ENCODE results near the gene GRM4. TPM values are rescaled to one million over a fixed set of nuclear protein-coding genes. Genes with fewer than 3 reads are reported as not detected.

Gene GRM4
- total and polyA plus RNA-seq, 10 of the 15 experiments (the other 5 are each of a cell fraction or from before 2014, with no cell fraction given): 0.01 to 0.31 (median 0.05) TPM; not detected in 2

DNA sequence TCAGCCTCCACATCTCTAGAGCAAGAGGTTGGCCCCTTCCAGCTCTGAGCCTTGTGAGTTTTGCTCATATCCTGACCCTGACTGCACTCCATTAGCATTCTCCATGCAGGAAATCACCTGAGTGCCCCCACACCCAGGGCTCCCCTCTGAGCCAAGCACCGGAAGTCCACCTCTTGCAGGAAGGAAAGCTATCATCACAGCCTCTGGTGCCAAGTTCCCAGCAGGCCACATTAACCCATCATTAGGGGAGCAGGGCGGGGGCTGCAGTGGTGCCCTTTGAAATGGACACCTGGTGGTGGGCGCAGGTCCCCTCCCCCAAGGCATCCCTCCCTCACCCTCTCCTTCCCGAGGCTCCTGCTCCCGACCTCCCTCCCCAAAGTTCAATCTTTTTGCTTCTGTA is 16.1 kb downstream of the GRM4 start (continued):
- TF ChIP-seq SP1 (IDR thresholded peaks at IDR 0.05; ENCODE audit: low read depth, low read length) (no peak), YBX1 (IDR thresholded peaks at IDR 0.05) (no peak), SREBF2 (IDR thresholded peaks at IDR 0.05; ENCODE audit: low read length) (no peak), HDAC6 (IDR thresholded peaks at IDR 0.05; ENCODE audit: unreplicated experiment) (no peak), CBX5 (IDR thresholded peaks at IDR 0.05; ENCODE audit: low read depth) (no peak), POLR2A (IDR thresholded peaks at IDR 0.05; ENCODE audit: low read depth, low read length) (no peak)

DNA sequence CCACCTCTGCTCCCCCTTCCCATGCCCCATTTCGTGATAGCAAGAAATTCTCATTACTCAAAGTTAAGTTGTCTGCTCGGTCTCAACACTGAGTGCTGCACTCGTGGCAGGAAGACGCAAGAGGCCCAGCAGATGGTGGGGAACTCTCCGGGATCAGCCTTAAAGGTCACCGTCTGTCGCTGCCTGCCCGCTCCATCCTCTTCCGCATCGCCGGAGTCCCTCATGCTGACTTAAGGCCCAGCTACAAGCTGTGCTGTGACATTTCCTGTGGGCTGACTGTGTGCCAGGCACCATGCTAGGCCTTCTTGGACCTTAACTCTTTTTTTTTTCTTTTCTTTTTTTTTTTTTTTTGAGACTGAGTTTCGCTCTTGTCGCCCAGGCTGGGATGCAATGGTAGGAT is 17.8 kb downstream of the GRM4 start:
- H3K36me3 ChIP-seq (ENCODE audit: control insufficient read depth in 2 of 2, insufficient read depth in 2 of 2, low read length in 1 of 2): no peaks in the 10 kb centered on the region
- ChIA-PET RAD21 (ENCODE audit: unreplicated experiment) (no interaction called here), POLR2A (no interaction called here), CTCF (no interaction called here), SMC1A (ENCODE audit: uncharacterized antibody, unreplicated experiment) (interaction anchor here (0.6 kb wide), 1 partner anchor 74 kb away, joined by 4 read pairs; no protein-coding TSS in a partner anchor)
- WGBS (ENCODE audit: insufficient coverage, insufficient replicate concordance, low lambda C conversion rate, missing lambda C conversion rate): 69% methylated on average over 11 of the region's 13 CpGs
- FAIRE-seq (no peak), DNase-seq (ENCODE audit: low read depth, low spot score) (no peak), ATAC-seq (no peak)
- peaks cover 0 to 2% of the 10 kb centered on the region in 2 experiments; a peak in 2 of 4 replicates for H3K27me3 ChIP-seq (replicated peaks in 1 of 2; ENCODE audit: control insufficient read depth in 2 of 2, insufficient read depth in 2 of 2, low read length in 1 of 2)
- H3K27ac ChIP-seq (ENCODE audit: control insufficient read depth, insufficient read depth): no peak overlapping the region
- H3K4me1 ChIP-seq (ENCODE audit: control insufficient read depth, insufficient read depth, low read length): no peaks in the 10 kb centered on the region
- H2AFZ ChIP-seq (ENCODE audit: control insufficient read depth, low read depth, low read length): no peak overlapping the region
- no peaks in the 10 kb centered on the region for H3K79me2 ChIP-seq (ENCODE audit: control insufficient read depth, insufficient read depth, low read length)
- intact Hi-C loops (cut with micrococcal nuclease; ENCODE audit: unreplicated experiment) (no loop called here), in situ Hi-C loops (cut with MboI) (no loop called here)
- H3K4me3 ChIP-seq: no peak overlapping the region
- no TSS peak for BruUV-seq (replicated peaks)
- no peak overlapping the region for H3K4me2 ChIP-seq (ENCODE audit: control insufficient read depth, insufficient read depth)
- no peak overlapping the region for H3K9ac ChIP-seq (ENCODE audit: control insufficient read depth, insufficient read depth, low read length)
- H4K20me1 ChIP-seq (ENCODE audit: control insufficient read depth, insufficient read depth): no peaks in the 10 kb centered on the region
- no peaks in the 10 kb centered on the region for H3K9me3 ChIP-seq (replicated peaks; ENCODE audit: control insufficient read depth, insufficient read depth, low read length)
- no peak for TF ChIP-seq SMAD5 (IDR thresholded peaks at IDR 0.05; ENCODE audit: low read depth)
- TF ChIP-seq, protein P1, sequence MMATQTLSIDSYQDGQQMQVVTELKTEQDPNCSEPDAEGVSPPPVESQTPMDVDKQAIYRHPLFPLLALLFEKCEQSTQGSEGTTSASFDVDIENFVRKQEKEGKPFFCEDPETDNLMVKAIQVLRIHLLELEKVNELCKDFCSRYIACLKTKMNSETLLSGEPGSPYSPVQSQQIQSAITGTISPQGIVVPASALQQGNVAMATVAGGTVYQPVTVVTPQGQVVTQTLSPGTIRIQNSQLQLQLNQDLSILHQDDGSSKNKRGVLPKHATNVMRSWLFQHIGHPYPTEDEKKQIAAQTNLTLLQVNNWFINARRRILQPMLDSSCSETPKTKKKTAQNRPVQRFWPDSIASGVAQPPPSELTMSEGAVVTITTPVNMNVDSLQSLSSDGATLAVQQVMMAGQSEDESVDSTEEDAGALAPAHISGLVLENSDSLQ (IDR thresholded peaks at IDR 0.05): no peak
- TF ChIP-seq BHLHE40 (IDR thresholded peaks at IDR 0.05; ENCODE audit: borderline replicate concordance in 1 of 2, low read depth in 2 of 2, low read length in 1 of 2): no peak
- TF ChIP-seq ZNF207 (IDR thresholded peaks at IDR 0.05; ENCODE audit: borderline replicate concordance): no peak
- no peak for TF ChIP-seq NBN (IDR thresholded peaks at IDR 0.05)
- no peak for TF ChIP-seq SUZ12 (IDR thresholded peaks at IDR 0.05; ENCODE audit: unreplicated experiment)
- TF ChIP-seq CREM (IDR thresholded peaks at IDR 0.05; ENCODE audit: low read depth): no peak
- no peak for TF ChIP-seq SP1 (IDR thresholded peaks at IDR 0.05; ENCODE audit: low read depth, low read length)
- TF ChIP-seq RAD51 (IDR thresholded peaks at IDR 0.05): no peak
- TF ChIP-seq POU2F2 (IDR thresholded peaks at IDR 0.05; ENCODE audit: borderline replicate concordance, low read depth, low read length): no peak
- no peak for TF ChIP-seq NFYA (IDR thresholded peaks at IDR 0.05; ENCODE audit: borderline replicate concordance, low read depth, low read length)
- no peak for TF ChIP-seq GABPA (IDR thresholded peaks at IDR 0.05; ENCODE audit: low read depth)
- TF ChIP-seq RCOR1 (conservative IDR thresholded peaks at IDR 0.05; ENCODE audit: low read depth, low read length): no peak

Data from GM12878 (cell line).